ENCODE data around the gene LCN15.

DNA sequence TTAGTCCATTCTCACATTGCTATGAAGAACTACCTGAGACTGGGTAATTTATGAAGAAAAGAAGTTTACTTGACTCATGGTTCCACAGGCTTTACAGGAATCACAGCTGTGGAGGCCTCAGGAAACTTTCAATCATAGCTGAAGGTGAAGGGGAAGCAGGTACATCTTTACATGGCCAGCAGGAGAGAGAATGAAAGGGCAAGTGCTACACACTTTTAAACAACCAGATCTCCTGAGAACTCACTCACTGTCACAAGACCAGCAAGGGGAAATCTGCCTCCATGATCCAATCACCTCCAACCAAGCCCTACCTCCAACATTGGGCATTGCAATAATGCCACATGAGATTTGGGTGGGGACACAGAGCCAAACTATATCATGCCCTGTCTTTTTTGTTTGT is 12.5 kb downstream of the LCN15 start:
- TF ChIP-seq CTCF (IDR thresholded peaks at IDR 0.05; ENCODE audit: poor library complexity, severe bottlenecking) (no peak), MXI1 (conservative IDR thresholded peaks at IDR 0.05; ENCODE audit: poor library complexity, severe bottlenecking) (no peak), EP300 (conservative IDR thresholded peaks at IDR 0.05; ENCODE audit: poor library complexity, severe bottlenecking) (no peak)
